Measurements from ENCODE around the gene MAD1L1.
"Not testable (repeated sequence)": the region's sequence is repeated elsewhere in the genome, so short reads cannot be mapped to it uniquely, and the experiment has no call there.

DNA sequence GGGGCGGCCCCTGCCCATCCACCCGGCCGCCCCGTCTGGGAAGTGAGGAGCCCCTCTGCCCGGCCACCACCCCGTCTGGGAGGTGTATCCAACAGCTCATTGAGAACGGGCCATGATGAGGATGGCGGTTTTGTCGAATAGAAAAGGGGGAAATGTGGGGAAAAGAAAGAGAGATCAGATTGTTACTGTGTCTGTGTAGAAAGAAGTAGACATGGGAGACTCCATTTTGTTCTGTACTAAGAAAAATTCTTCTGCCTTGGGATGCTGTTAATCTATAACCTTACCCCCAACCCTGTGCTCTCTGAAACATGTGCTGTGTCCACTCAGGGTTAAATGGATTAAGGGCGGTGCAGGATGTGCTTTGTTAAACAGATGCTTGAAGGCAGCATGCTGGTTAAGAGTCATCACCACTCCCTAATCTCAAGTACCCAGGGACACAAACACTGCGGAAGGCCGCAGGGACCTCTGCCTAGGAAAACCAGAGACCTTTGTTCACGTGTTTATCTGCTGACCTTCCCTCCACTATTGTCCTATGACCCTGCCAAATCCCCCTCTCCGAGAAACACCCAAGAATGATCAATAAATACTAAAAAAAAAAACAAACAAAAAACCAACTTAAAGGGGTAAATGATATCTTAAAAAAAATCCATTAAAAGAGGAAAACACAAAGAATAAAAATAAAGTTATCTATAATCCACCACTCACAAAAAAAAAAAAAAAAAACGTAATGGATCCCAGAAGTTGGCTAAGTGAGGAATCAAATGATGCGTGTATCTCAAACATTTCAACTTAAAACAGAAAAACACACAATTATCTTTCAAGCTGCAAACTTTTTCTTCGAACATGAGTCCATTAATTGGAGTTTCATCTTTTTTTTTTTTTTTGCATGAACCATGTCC lies 70.5 kb downstream of the MAD1L1 start:
- TF ChIP-seq, protein P1, sequence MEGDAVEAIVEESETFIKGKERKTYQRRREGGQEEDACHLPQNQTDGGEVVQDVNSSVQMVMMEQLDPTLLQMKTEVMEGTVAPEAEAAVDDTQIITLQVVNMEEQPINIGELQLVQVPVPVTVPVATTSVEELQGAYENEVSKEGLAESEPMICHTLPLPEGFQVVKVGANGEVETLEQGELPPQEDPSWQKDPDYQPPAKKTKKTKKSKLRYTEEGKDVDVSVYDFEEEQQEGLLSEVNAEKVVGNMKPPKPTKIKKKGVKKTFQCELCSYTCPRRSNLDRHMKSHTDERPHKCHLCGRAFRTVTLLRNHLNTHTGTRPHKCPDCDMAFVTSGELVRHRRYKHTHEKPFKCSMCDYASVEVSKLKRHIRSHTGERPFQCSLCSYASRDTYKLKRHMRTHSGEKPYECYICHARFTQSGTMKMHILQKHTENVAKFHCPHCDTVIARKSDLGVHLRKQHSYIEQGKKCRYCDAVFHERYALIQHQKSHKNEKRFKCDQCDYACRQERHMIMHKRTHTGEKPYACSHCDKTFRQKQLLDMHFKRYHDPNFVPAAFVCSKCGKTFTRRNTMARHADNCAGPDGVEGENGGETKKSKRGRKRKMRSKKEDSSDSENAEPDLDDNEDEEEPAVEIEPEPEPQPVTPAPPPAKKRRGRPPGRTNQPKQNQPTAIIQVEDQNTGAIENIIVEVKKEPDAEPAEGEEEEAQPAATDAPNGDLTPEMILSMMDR (IDR thresholded peaks at IDR 0.05), result not testable (repeated sequence)
- not testable (repeated sequence) for TF ChIP-seq POLR2A, POLR2AphosphoS5 (IDR thresholded peaks at IDR 0.05)
